Natural killer cell (primary cell): ENCODE data around the gene SPECC1. TPM values are rescaled to one million over a fixed set of nuclear protein-coding genes. Genes with fewer than 3 reads are reported as not detected.
A peak's percentile ranks its signal among the peaks of the same experiment; 100 is the strongest.
"Not testable (repeated sequence)": the region's sequence is repeated elsewhere in the genome, so short reads cannot be mapped to it uniquely, and the experiment has no call there.

Experiments used
- ATAC-seq, 3 donors: fragments of 150-1000 bp in 2 of 3; fragments of 200-7000 bp in 1 of 3; cut with Tn5 transposase; 1 replicate in 1 of 3; 2 replicates in 2 of 3; pipeline ENCODE4 v1.10.0; 2021; ENCODE audit warnings: mild to moderate bottlenecking in 2 of 3, moderate library complexity in 2 of 3
- DNase-seq, 2 donors: peaks; one replicate each; pipeline versions ENCODE4 v3.0.0 to v3.0.0-alpha.2; 2013 to 2021; ENCODE audit warnings: mixed read lengths in 1 of 2
- H3K27ac ChIP-seq: one replicate; pipeline ENCODE4 v1.5.1; 2013; ENCODE audit warnings: mild to moderate bottlenecking, low read length
- H3K27me3 ChIP-seq: one replicate; pipeline ENCODE4 v1.6.1; 2013; ENCODE audit warnings: low read length; ENCODE audit not compliant: control insufficient read depth, insufficient read depth
- H3K36me3 ChIP-seq: one replicate; pipeline ENCODE4 v1.6.1; 2013; ENCODE audit warnings: low read length; ENCODE audit not compliant: control insufficient read depth, insufficient read depth
- H3K4me1 ChIP-seq: one replicate; pipeline ENCODE4 v1.6.1; 2013; ENCODE audit warnings: low read length; ENCODE audit not compliant: control insufficient read depth, insufficient read depth
- H3K4me3 ChIP-seq: one replicate; pipeline ENCODE4 v1.5.1; 2013; ENCODE audit warnings: low read length
- H3K9me3 ChIP-seq: one replicate; pipeline ENCODE4 v1.6.1; 2013; ENCODE audit warnings: low read length; ENCODE audit not compliant: control insufficient read depth, insufficient read depth
- H3K27ac Mint-ChIP-seq, 2 donors: one replicate each; pipeline ENCODE4 v1.8.0; 2022; ENCODE audit warnings: mild to moderate bottlenecking in 2 of 2, mixed read lengths in 2 of 2, moderate library complexity in 1 of 2
- H3K27me3 Mint-ChIP-seq, 2 donors: one replicate each; pipeline ENCODE4 v1.8.0; 2022; ENCODE audit warnings: low read depth in 2 of 2, mixed read lengths in 2 of 2
- H3K36me3 Mint-ChIP-seq: one replicate; pipeline ENCODE4 v1.8.0; 2022; ENCODE audit warnings: mixed read lengths
- H3K4me1 Mint-ChIP-seq, 2 donors: one replicate each; pipeline ENCODE4 v1.8.0; 2022; ENCODE audit warnings: mixed read lengths in 2 of 2
- H3K4me3 Mint-ChIP-seq: one replicate; pipeline ENCODE4 v1.8.0; 2022; ENCODE audit warnings: mild to moderate bottlenecking, moderate library complexity, mixed read lengths
- H3K9me3 Mint-ChIP-seq, 2 donors: one replicate each; pipeline ENCODE4 v1.8.0; 2022; ENCODE audit warnings: mixed read lengths in 2 of 2
- WGBS: methylation state at CpG from one replicate; pipeline ENCODE4 v1.1.7; 2013; ENCODE audit warnings: missing lambda C conversion rate; ENCODE audit not compliant: insufficient coverage; 5-methylcytosine and 5-hydroxymethylcytosine counted together
- intact Hi-C: fragments of 100-400 bp; cut with micrococcal nuclease; formaldehyde crosslinking; loops from one replicate; pipeline ENCODE4 v1.14.2; 2022
- total RNA-seq, 4 donors: library from RNA; stranded (reverse); fragments of 120-200 nt in 1 of 4; gene quantifications; one replicate each; pipeline versions ENCODE4 v1.2.3 to v1.2.4, GENCODE V29; 2013 to 2022
- TF ChIP-seq, protein P1 (sequence below): fragments of 200-600 bp; IDR thresholded peaks from one replicate; pipeline ENCODE4 v1.8.0; 2022; ENCODE audit warnings: antibody characterized with exemption

Gene SPECC1
- total RNA-seq, 3 donors from 2014 or later (not counting 1 experiment from before 2014, with no cell fraction given): 29.3 to 45.1 (median 37.2) TPM

- intact Hi-C loops: loop anchor here (2.0 to 5.0 kb wide), 2 partner anchors 95 to 767 kb away; no protein-coding TSS in a partner anchor
- no peaks in the 10 kb centered on the region for H3K4me1 ChIP-seq
- Mint-ChIP-seq H3K36me3 (no peaks in the 10 kb centered on the region), H3K9me3 (no peaks in the 10 kb centered on the region), H3K4me3 (no peak overlapping the region), H3K27ac (no peak overlapping the region), H3K4me1 (peaks cover 4 to 8% of the 10 kb centered on the region in 2 donors), H3K27me3 (no peaks in the 10 kb centered on the region)
- no peak for DNase-seq
- no peak overlapping the region for H3K27ac ChIP-seq
- ATAC-seq: no peak
- H3K36me3 ChIP-seq: peaks cover 11% of the 10 kb centered on the region
- H3K27me3 ChIP-seq: no peaks in the 10 kb centered on the region
- TF ChIP-seq, protein P1, sequence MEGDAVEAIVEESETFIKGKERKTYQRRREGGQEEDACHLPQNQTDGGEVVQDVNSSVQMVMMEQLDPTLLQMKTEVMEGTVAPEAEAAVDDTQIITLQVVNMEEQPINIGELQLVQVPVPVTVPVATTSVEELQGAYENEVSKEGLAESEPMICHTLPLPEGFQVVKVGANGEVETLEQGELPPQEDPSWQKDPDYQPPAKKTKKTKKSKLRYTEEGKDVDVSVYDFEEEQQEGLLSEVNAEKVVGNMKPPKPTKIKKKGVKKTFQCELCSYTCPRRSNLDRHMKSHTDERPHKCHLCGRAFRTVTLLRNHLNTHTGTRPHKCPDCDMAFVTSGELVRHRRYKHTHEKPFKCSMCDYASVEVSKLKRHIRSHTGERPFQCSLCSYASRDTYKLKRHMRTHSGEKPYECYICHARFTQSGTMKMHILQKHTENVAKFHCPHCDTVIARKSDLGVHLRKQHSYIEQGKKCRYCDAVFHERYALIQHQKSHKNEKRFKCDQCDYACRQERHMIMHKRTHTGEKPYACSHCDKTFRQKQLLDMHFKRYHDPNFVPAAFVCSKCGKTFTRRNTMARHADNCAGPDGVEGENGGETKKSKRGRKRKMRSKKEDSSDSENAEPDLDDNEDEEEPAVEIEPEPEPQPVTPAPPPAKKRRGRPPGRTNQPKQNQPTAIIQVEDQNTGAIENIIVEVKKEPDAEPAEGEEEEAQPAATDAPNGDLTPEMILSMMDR: no peak
- WGBS: 83% methylated on average over 5 of the region's 7 CpGs
- no peak overlapping the region for H3K4me3 ChIP-seq
- no peaks in the 10 kb centered on the region for H3K9me3 ChIP-seq
Observed at GRCh38 chr17:20225162-20226115, 216.3 kb downstream of the SPECC1 start.

DNA sequence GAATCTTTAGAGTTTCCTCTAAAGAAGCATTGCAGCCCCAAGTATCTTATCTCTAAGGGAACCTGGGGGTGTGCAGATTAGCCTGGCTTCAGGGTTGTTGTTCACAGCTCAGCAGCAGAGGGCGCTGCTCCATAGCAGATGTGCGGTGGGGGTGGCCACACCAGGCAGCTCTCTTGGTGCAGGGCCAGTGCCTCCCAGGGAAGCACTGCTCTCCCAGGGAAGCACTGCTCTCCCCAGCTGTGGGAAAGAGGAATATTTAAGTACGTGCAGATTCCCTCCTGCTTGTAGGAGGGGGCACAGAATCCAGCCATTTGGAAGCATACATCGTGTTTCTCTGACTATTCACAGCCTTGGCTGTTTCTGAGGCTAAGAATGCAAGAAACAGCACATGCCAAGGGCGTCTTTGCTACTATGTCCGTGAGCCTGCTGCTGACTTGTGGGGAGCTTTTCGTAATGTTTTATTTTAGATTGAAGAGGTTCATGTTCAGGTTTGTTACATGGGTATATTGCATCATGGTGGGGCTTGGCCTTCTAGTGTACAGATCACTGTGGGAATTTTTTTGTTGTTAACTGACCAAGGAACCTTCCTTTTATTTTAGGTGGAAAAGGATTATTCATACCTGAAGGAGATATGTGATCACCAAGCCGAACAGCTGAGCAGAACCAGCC is 217.8 kb downstream of the SPECC1 start:
- no peaks in the 10 kb centered on the region for H3K27me3 ChIP-seq
- no peak overlapping the region for H3K4me3 Mint-ChIP-seq
- peaks cover 4% of the 10 kb centered on the region in 2 donors for H3K4me1 Mint-ChIP-seq
- no peaks in the 10 kb centered on the region for H3K27me3 Mint-ChIP-seq
- no peaks in the 10 kb centered on the region for H3K36me3 Mint-ChIP-seq
- no peak overlapping the region for H3K27ac Mint-ChIP-seq
- peaks cover 18% of the 10 kb centered on the region for H3K36me3 ChIP-seq
- intact Hi-C loops: loop anchor here (2.0 to 5.0 kb wide), 2 partner anchors 94 to 765 kb away; no protein-coding TSS in a partner anchor
- no peak overlapping the region for H3K27ac ChIP-seq
- H3K9me3 ChIP-seq: no peaks in the 10 kb centered on the region
- TF ChIP-seq, protein P1: peak; percentile 88
- DNase-seq (peak; percentile 63 to 88), ATAC-seq (peak; percentile 87 to 99 (median 96))
- WGBS: 54% methylated on average over 8 of the region's 8 CpGs
- H3K4me3 ChIP-seq: no peak overlapping the region
- no peaks in the 10 kb centered on the region for H3K9me3 Mint-ChIP-seq
- H3K4me1 ChIP-seq: no peaks in the 10 kb centered on the region

DNA sequence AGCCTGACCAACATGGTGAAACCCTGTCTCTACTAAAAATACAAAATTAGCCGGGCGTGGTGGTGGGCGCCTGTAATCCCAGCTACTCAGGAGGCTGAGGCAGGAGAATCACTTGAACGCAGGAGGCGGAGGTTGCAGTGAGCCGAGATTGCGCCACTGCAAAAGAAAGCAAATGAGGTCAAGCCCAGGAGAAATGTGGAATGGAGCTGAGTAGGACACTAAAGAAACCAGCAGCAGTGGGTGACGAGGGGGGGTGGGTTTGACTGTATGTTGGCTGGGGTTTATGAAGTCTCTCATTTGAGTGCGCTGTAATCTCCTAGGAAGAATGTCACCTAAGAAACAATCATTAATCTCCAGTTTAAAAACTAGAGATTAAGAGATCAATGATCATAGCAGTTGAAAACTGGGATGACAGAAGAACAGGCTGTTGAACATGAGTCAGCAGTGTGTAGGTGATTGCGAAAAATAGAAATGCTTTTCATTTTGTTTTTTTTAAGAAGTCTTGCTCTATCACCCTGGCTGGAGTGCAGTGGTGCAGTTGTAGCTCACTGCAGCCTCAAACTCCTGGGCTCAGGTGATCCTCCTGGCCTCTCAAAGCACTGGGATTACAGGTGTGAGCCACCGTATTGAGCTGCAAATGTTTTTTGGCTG is 218.7 kb downstream of the SPECC1 start:
- not testable (repeated sequence) for H3K27ac ChIP-seq, ATAC-seq, H3K9me3 ChIP-seq, H3K27me3 Mint-ChIP-seq, DNase-seq, H3K4me1 ChIP-seq, H3K27me3 ChIP-seq, H3K4me3 ChIP-seq, H3K36me3 Mint-ChIP-seq, H3K4me3 Mint-ChIP-seq, H3K27ac Mint-ChIP-seq, H3K9me3 Mint-ChIP-seq, H3K4me1 Mint-ChIP-seq
- intact Hi-C loops: loop anchor here (2.0 to 5.0 kb wide), 2 partner anchors 93 to 764 kb away; no protein-coding TSS in a partner anchor
- peaks cover 27% of the 10 kb centered on the region for H3K36me3 ChIP-seq
- 96% methylated on average over 10 of the region's 11 CpGs for WGBS
